ENCODE data around the gene NELL1.

Gene NELL1

GRCh38 chr11:21254790-21255189 lies 585.4 kb downstream of the NELL1 start:
- Histone ChIP-seq H3K27ac (replicated peaks) (no peak overlapping the region), H3K27me3 (ENCODE audit: insufficient read depth, poor library complexity, severe bottlenecking) (no peaks in the 10 kb centered on the region), H3K4me3 (replicated peaks; ENCODE audit: insufficient read depth, low read length) (no peak overlapping the region)
- no peak for TF ChIP-seq GABPA (IDR thresholded peaks at IDR 0.05; ENCODE audit: low read depth)
- no peak for TF ChIP-seq CTCF (IDR thresholded peaks at IDR 0.05; ENCODE audit: insufficient read depth, low read length)
- no peak for TF ChIP-seq POLR2AphosphoS5 (IDR thresholded peaks at IDR 0.05; ENCODE audit: low read depth)
- TF ChIP-seq SPI1 (IDR thresholded peaks at IDR 0.05; ENCODE audit: borderline replicate concordance, low read depth) = no peak
- no peak for TF ChIP-seq REST (IDR thresholded peaks at IDR 0.05; ENCODE audit: insufficient replicate concordance, low read depth)
- no peak for DNase-seq (ENCODE audit: low read depth in 1 of 2, low spot score in 1 of 2)

- no peak for DNase-seq (ENCODE audit: low read depth in 1 of 2, low spot score in 1 of 2)
- Histone ChIP-seq H3K27me3 (ENCODE audit: insufficient read depth, poor library complexity, severe bottlenecking) (no peaks in the 10 kb centered on the region), H3K27ac (replicated peaks) (no peak overlapping the region), H3K4me3 (replicated peaks; ENCODE audit: insufficient read depth, low read length) (no peak overlapping the region)
- no peak for TF ChIP-seq GABPA (IDR thresholded peaks at IDR 0.05; ENCODE audit: low read depth)
- no peak for TF ChIP-seq POLR2AphosphoS5 (IDR thresholded peaks at IDR 0.05; ENCODE audit: low read depth)
- no peak for TF ChIP-seq CTCF (IDR thresholded peaks at IDR 0.05; ENCODE audit: insufficient read depth, low read length)
- TF ChIP-seq REST (IDR thresholded peaks at IDR 0.05; ENCODE audit: insufficient replicate concordance, low read depth) = no peak
These were observed 588.1 kb downstream of the NELL1 start for GRCh38 chr11:21257461-21257860.

GRCh38 chr11:21258414-21258813 lies 589.0 kb downstream of the NELL1 start:
- Histone ChIP-seq H3K4me3 (replicated peaks; ENCODE audit: insufficient read depth, low read length) (no peak overlapping the region), H3K27me3 (ENCODE audit: insufficient read depth, poor library complexity, severe bottlenecking) (no peaks in the 10 kb centered on the region), H3K27ac (replicated peaks) (no peak overlapping the region)
- DNase-seq (ENCODE audit: low read depth in 1 of 2, low spot score in 1 of 2) = no peak
- TF ChIP-seq POLR2AphosphoS5 (IDR thresholded peaks at IDR 0.05; ENCODE audit: low read depth) = no peak
- no peak for TF ChIP-seq GABPA (IDR thresholded peaks at IDR 0.05; ENCODE audit: low read depth)
- TF ChIP-seq SPI1 (IDR thresholded peaks at IDR 0.05; ENCODE audit: borderline replicate concordance, low read depth) = no peak
- TF ChIP-seq REST (IDR thresholded peaks at IDR 0.05; ENCODE audit: insufficient replicate concordance, low read depth) = no peak
- no peak for TF ChIP-seq CTCF (IDR thresholded peaks at IDR 0.05; ENCODE audit: insufficient read depth, low read length)
